ENCODE results near the gene AFMID. TPM values are rescaled to one million over a fixed set of nuclear protein-coding genes. Genes with fewer than 3 reads are reported as not detected.

AFMID gene
- total and polyA plus RNA-seq, 9 of the 15 experiments (the other 6 are each of a cell fraction or from before 2014, with no cell fraction given): 62.1 to 188 (median 74.4) TPM

- TF ChIP-seq BRD9 (IDR thresholded peaks at IDR 0.05; ENCODE audit: low read depth, partially characterized antibody): no peak
- TF ChIP-seq POLR3G (IDR thresholded peaks at IDR 0.05; ENCODE audit: extremely low read depth, insufficient read length, insufficient replicate concordance): no peak
- TF ChIP-seq HNRNPLL (IDR thresholded peaks at IDR 0.05; ENCODE audit: low read depth, low read length, poor library complexity, severe bottlenecking): no peak
- TF ChIP-seq HIVEP1 (CRISPR knock-in tag; IDR thresholded peaks at IDR 0.05): 0 out of 2 replicates have a peak, but pooled peaks have one; percentile 47
- TF ChIP-seq, protein P1, sequence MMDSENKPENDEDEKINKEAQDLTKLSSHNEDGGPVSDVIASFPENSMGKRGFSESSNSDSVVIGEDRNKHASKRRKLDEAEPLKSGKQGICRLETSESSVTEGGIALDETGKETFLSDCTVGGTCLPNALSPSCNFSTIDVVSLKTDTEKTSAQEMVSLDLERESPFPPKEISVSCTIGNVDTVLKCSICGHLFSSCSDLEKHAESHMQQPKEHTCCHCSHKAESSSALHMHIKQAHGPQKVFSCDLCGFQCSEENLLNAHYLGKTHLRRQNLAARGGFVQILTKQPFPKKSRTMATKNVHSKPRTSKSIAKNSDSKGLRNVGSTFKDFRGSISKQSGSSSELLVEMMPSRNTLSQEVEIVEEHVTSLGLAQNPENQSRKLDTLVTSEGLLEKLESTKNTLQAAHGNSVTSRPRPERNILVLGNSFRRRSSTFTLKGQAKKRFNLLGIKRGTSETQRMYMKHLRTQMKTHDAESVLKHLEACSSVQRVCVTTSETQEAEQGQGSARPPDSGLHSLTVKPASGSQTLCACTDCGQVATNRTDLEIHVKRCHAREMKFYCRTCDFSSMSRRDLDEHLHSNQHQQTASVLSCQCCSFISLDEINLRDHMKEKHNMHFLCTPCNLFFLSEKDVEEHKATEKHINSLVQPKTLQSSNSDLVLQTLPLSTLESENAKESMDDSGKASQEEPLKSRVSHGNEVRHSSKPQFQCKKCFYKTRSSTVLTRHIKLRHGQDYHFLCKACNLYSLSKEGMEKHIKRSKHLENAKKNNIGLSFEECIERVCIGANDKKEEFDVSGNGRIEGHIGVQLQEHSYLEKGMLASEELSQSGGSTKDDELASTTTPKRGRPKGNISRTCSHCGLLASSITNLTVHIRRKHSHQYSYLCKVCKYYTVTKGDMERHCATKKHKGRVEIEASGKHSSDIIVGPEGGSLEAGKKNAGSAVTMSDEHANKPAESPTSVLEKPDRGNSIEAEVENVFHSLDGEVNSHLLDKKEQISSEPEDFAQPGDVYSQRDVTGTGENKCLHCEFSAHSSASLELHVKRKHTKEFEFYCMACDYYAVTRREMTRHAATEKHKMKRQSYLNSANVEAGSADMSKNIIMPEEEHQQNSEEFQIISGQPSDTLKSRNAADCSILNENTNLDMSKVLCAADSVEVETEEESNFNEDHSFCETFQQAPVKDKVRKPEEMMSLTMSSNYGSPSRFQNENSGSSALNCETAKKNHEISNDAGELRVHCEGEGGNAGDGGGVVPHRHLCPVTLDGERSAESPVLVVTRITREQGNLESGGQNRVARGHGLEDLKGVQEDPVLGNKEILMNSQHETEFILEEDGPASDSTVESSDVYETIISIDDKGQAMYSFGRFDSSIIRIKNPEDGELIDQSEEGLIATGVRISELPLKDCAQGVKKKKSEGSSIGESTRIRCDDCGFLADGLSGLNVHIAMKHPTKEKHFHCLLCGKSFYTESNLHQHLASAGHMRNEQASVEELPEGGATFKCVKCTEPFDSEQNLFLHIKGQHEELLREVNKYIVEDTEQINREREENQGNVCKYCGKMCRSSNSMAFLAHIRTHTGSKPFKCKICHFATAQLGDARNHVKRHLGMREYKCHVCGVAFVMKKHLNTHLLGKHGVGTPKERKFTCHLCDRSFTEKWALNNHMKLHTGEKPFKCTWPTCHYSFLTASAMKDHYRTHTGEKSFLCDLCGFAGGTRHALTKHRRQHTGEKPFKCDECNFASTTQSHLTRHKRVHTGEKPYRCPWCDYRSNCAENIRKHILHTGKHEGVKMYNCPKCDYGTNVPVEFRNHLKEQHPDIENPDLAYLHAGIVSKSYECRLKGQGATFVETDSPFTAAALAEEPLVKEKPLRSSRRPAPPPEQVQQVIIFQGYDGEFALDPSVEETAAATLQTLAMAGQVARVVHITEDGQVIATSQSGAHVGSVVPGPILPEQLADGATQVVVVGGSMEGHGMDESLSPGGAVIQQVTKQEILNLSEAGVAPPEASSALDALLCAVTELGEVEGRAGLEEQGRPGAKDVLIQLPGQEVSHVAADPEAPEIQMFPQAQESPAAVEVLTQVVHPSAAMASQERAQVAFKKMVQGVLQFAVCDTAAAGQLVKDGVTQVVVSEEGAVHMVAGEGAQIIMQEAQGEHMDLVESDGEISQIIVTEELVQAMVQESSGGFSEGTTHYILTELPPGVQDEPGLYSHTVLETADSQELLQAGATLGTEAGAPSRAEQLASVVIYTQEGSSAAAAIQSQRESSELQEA (IDR thresholded peaks at IDR 0.05; ENCODE audit: low read depth): peak; percentile 70
- TF ChIP-seq, protein P2, sequence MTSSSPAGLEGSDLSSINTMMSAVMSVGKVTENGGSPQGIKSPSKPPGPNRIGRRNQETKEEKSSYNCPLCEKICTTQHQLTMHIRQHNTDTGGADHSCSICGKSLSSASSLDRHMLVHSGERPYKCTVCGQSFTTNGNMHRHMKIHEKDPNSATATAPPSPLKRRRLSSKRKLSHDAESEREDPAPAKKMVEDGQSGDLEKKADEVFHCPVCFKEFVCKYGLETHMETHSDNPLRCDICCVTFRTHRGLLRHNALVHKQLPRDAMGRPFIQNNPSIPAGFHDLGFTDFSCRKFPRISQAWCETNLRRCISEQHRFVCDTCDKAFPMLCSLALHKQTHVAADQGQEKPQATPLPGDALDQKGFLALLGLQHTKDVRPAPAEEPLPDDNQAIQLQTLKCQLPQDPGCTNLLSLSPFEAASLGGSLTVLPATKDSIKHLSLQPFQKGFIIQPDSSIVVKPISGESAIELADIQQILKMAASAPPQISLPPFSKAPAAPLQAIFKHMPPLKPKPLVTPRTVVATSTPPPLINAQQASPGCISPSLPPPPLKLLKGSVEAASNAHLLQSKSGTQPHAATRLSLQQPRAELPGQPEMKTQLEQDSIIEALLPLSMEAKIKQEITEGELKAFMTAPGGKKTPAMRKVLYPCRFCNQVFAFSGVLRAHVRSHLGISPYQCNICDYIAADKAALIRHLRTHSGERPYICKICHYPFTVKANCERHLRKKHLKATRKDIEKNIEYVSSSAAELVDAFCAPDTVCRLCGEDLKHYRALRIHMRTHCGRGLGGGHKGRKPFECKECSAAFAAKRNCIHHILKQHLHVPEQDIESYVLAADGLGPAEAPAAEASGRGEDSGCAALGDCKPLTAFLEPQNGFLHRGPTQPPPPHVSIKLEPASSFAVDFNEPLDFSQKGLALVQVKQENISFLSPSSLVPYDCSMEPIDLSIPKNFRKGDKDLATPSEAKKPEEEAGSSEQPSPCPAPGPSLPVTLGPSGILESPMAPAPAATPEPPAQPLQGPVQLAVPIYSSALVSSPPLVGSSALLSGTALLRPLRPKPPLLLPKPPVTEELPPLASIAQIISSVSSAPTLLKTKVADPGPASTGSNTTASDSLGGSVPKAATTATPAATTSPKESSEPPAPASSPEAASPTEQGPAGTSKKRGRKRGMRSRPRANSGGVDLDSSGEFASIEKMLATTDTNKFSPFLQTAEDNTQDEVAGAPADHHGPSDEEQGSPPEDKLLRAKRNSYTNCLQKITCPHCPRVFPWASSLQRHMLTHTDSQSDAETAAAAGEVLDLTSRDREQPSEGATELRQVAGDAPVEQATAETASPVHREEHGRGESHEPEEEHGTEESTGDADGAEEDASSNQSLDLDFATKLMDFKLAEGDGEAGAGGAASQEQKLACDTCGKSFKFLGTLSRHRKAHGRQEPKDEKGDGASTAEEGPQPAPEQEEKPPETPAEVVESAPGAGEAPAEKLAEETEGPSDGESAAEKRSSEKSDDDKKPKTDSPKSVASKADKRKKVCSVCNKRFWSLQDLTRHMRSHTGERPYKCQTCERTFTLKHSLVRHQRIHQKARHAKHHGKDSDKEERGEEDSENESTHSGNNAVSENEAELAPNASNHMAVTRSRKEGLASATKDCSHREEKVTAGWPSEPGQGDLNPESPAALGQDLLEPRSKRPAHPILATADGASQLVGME (CRISPR knock-in tag; IDR thresholded peaks at IDR 0.05): peak; percentile 2; the same call in 1 of the 2 replicates
- no peak for TF ChIP-seq RBM14 (IDR thresholded peaks at IDR 0.05; ENCODE audit: borderline replicate concordance, insufficient read depth, low read depth, low read length)
- TF ChIP-seq, protein P3, sequence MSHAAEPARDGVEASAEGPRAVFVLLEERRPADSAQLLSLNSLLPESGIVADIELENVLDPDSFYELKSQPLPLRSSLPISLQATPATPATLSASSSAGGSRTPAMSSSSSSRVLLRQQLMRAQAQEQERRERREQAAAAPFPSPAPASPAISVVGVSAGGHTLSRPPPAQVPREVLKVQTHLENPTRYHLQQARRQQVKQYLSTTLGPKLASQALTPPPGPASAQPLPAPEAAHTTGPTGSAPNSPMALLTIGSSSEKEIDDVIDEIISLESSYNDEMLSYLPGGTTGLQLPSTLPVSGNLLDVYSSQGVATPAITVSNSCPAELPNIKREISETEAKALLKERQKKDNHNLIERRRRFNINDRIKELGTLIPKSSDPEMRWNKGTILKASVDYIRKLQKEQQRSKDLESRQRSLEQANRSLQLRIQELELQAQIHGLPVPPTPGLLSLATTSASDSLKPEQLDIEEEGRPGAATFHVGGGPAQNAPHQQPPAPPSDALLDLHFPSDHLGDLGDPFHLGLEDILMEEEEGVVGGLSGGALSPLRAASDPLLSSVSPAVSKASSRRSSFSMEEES (CRISPR knock-in tag; IDR thresholded peaks at IDR 0.05): no peak
- no peak for TF ChIP-seq MAFK (IDR thresholded peaks at IDR 0.05; ENCODE audit: low read length)
- no peak for TF ChIP-seq SETDB1 (IDR thresholded peaks at IDR 0.05; ENCODE audit: low read length)
Measured at GRCh38 chr17:78256707-78257591, 69.8 kb downstream of the AFMID start (continued).
